H1 (cell line): ENCODE data around the gene HELQ. TPM values are rescaled to one million over a fixed set of nuclear protein-coding genes. Genes with fewer than 3 reads are reported as not detected.

ENCODE experiments used
- CTBP2 ChIP-seq: IDR thresholded peaks from 2 replicates; pipeline ENCODE4 v1.7.0; 2011; ENCODE audit warnings: borderline replicate concordance, mild to moderate bottlenecking, moderate library complexity, mixed read lengths, low read length; ENCODE audit not compliant: insufficient read depth, insufficient read length
- EZH2 ChIP-seq: fragments of 200-600 bp; sonication (generic); IDR thresholded peaks from 2 replicates; pipeline ENCODE4 v1.7.1; 2012; ENCODE audit warnings: low read depth, mild to moderate bottlenecking, moderate library complexity, low read length, inconsistent platforms; ENCODE audit not compliant: severe bottlenecking
- JUN ChIP-seq: IDR thresholded peaks from 2 replicates; pipeline ENCODE4 v1.6.1; 2011; ENCODE audit warnings: low read depth, mild to moderate bottlenecking, improper control_type of control experiment, low read length
- KDM4A ChIP-seq: IDR thresholded peaks from one replicate; pipeline ENCODE4 v1.7.1; 2012; ENCODE audit warnings: low read depth, mild to moderate bottlenecking, moderate library complexity, low read length, inconsistent platforms; ENCODE audit not compliant: severe bottlenecking
- POLR2A ChIP-seq, 2 experiments: IDR thresholded peaks; 1 replicate in 1 of 2; 2 replicates in 1 of 2; pipeline ENCODE4 v1.6.1; 2011; ENCODE audit warnings: low read depth in 2 of 2, low read length in 2 of 2, mild to moderate bottlenecking in 2 of 2; ENCODE audit errors: control extremely low read depth in 1 of 2
- YY1 ChIP-seq: IDR thresholded peaks from 2 replicates; pipeline ENCODE4 v1.6.1; 2011; ENCODE audit warnings: low read depth, mild to moderate bottlenecking, low read length
- ZNF274 ChIP-seq: IDR thresholded peaks from 2 replicates; pipeline ENCODE4 v1.7.0; 2012; ENCODE audit warnings: low read length, borderline replicate concordance; ENCODE audit errors: extremely low read depth
- polyA plus RNA-seq, 7 experiments: library from polyadenylated mRNA; depleted of rRNA in 3 of 7; stranded (reverse) in 5 of 7; unstranded in 2 of 7; fragments of >200 nt in 5 of 7; fragments of 200-250 nt in 2 of 7; gene quantifications; 1 replicate in 5 of 7; 2 replicates in 1 of 7; 4 replicates in 1 of 7; pipeline versions ENCODE4 v1.2.1 to v1.2.3, GENCODE V29; 2011 to 2013; ENCODE audit warnings: missing spikeins in 2 of 7, mixed read lengths in 2 of 7
- total RNA-seq: library from RNA; stranded (reverse); fragmentation: NEBNext Ultra II Directional; extraction: Animal tissue kit (Norgen Biotek cat#: 25700); gene quantifications from 2 replicates; pipeline ENCODE4 v1.2.1, GENCODE V29; 2021
- TF ChIP-seq, protein P1 (sequence below): fragments of 300-600 bp; sonication (generic); IDR thresholded peaks from 2 replicates; pipeline ENCODE4 v1.7.1; 2012; ENCODE audit warnings: low read length, moderate library complexity, mild to moderate bottlenecking, inconsistent platforms; ENCODE audit not compliant: insufficient replicate concordance
- TF ChIP-seq, protein P2 (sequence below), 3 experiments: IDR thresholded peaks; 1 replicate in 2 of 3; 2 replicates in 1 of 3; pipeline versions ENCODE4 v1.5.1 to v1.6.1; 2011; ENCODE audit warnings: low read length in 3 of 3, mild to moderate bottlenecking in 3 of 3, inconsistent platforms in 2 of 3, low read depth in 1 of 3, moderate library complexity in 1 of 3; ENCODE audit not compliant: insufficient read depth in 1 of 3; ENCODE audit errors: control extremely low read depth in 1 of 3

HELQ gene
- total and polyA plus RNA-seq, 2 of the 8 experiments (the other 6 are each of a cell fraction or from before 2014, with no cell fraction given) = 4.7 to 9.0 TPM

DNA sequence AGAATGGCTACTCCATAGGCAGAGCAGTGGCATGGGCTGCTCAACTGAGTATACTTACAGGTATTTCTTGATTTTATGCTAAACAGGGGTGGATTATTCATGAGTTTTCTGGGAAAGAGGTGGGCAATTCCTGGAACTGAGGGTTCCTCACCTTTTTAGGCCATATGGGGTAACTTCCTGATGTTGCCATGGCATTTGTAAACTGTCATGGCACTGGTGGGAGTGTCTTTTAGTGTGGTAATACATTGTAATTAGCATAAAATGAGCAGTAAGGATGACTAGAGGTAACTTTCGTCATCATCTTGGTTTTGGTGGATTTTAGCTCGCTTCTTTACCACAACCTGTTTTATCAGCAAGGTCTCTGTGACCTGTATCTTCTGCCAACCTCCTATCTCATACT, 72.8 kb downstream of the HELQ start (continued):
- TF ChIP-seq, protein P1, sequence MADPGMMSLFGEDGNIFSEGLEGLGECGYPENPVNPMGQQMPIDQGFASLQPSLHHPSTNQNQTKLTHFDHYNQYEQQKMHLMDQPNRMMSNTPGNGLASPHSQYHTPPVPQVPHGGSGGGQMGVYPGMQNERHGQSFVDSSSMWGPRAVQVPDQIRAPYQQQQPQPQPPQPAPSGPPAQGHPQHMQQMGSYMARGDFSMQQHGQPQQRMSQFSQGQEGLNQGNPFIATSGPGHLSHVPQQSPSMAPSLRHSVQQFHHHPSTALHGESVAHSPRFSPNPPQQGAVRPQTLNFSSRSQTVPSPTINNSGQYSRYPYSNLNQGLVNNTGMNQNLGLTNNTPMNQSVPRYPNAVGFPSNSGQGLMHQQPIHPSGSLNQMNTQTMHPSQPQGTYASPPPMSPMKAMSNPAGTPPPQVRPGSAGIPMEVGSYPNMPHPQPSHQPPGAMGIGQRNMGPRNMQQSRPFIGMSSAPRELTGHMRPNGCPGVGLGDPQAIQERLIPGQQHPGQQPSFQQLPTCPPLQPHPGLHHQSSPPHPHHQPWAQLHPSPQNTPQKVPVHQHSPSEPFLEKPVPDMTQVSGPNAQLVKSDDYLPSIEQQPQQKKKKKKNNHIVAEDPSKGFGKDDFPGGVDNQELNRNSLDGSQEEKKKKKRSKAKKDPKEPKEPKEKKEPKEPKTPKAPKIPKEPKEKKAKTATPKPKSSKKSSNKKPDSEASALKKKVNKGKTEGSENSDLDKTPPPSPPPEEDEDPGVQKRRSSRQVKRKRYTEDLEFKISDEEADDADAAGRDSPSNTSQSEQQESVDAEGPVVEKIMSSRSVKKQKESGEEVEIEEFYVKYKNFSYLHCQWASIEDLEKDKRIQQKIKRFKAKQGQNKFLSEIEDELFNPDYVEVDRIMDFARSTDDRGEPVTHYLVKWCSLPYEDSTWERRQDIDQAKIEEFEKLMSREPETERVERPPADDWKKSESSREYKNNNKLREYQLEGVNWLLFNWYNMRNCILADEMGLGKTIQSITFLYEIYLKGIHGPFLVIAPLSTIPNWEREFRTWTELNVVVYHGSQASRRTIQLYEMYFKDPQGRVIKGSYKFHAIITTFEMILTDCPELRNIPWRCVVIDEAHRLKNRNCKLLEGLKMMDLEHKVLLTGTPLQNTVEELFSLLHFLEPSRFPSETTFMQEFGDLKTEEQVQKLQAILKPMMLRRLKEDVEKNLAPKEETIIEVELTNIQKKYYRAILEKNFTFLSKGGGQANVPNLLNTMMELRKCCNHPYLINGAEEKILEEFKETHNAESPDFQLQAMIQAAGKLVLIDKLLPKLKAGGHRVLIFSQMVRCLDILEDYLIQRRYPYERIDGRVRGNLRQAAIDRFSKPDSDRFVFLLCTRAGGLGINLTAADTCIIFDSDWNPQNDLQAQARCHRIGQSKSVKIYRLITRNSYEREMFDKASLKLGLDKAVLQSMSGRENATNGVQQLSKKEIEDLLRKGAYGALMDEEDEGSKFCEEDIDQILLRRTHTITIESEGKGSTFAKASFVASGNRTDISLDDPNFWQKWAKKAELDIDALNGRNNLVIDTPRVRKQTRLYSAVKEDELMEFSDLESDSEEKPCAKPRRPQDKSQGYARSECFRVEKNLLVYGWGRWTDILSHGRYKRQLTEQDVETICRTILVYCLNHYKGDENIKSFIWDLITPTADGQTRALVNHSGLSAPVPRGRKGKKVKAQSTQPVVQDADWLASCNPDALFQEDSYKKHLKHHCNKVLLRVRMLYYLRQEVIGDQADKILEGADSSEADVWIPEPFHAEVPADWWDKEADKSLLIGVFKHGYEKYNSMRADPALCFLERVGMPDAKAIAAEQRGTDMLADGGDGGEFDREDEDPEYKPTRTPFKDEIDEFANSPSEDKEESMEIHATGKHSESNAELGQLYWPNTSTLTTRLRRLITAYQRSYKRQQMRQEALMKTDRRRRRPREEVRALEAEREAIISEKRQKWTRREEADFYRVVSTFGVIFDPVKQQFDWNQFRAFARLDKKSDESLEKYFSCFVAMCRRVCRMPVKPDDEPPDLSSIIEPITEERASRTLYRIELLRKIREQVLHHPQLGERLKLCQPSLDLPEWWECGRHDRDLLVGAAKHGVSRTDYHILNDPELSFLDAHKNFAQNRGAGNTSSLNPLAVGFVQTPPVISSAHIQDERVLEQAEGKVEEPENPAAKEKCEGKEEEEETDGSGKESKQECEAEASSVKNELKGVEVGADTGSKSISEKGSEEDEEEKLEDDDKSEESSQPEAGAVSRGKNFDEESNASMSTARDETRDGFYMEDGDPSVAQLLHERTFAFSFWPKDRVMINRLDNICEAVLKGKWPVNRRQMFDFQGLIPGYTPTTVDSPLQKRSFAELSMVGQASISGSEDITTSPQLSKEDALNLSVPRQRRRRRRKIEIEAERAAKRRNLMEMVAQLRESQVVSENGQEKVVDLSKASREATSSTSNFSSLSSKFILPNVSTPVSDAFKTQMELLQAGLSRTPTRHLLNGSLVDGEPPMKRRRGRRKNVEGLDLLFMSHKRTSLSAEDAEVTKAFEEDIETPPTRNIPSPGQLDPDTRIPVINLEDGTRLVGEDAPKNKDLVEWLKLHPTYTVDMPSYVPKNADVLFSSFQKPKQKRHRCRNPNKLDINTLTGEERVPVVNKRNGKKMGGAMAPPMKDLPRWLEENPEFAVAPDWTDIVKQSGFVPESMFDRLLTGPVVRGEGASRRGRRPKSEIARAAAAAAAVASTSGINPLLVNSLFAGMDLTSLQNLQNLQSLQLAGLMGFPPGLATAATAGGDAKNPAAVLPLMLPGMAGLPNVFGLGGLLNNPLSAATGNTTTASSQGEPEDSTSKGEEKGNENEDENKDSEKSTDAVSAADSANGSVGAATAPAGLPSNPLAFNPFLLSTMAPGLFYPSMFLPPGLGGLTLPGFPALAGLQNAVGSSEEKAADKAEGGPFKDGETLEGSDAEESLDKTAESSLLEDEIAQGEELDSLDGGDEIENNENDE = no peak
- no peak for TF ChIP-seq CTBP2
- no peak for TF ChIP-seq KDM4A
- TF ChIP-seq, protein P2, sequence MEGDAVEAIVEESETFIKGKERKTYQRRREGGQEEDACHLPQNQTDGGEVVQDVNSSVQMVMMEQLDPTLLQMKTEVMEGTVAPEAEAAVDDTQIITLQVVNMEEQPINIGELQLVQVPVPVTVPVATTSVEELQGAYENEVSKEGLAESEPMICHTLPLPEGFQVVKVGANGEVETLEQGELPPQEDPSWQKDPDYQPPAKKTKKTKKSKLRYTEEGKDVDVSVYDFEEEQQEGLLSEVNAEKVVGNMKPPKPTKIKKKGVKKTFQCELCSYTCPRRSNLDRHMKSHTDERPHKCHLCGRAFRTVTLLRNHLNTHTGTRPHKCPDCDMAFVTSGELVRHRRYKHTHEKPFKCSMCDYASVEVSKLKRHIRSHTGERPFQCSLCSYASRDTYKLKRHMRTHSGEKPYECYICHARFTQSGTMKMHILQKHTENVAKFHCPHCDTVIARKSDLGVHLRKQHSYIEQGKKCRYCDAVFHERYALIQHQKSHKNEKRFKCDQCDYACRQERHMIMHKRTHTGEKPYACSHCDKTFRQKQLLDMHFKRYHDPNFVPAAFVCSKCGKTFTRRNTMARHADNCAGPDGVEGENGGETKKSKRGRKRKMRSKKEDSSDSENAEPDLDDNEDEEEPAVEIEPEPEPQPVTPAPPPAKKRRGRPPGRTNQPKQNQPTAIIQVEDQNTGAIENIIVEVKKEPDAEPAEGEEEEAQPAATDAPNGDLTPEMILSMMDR (IDR thresholded peaks at IDR 0.05; ENCODE audit: control extremely low read depth in 1 of 3, insufficient read depth in 1 of 3, low read depth in 1 of 3, low read length in 3 of 3) = no peak
- TF ChIP-seq ZNF274 = no peak
- TF ChIP-seq EZH2 = no peak
- no peak for TF ChIP-seq YY1
- no peak for TF ChIP-seq POLR2A (IDR thresholded peaks at IDR 0.05; ENCODE audit: control extremely low read depth in 1 of 2, low read depth in 2 of 2, low read length in 2 of 2)
- no peak for TF ChIP-seq JUN
